ENCODE measurements around the gene MALAT1.
"Not testable (repeated sequence)": the region's sequence is repeated elsewhere in the genome, so short reads cannot be mapped to it uniquely, and the experiment has no call there.

Gene MALAT1

DNA sequence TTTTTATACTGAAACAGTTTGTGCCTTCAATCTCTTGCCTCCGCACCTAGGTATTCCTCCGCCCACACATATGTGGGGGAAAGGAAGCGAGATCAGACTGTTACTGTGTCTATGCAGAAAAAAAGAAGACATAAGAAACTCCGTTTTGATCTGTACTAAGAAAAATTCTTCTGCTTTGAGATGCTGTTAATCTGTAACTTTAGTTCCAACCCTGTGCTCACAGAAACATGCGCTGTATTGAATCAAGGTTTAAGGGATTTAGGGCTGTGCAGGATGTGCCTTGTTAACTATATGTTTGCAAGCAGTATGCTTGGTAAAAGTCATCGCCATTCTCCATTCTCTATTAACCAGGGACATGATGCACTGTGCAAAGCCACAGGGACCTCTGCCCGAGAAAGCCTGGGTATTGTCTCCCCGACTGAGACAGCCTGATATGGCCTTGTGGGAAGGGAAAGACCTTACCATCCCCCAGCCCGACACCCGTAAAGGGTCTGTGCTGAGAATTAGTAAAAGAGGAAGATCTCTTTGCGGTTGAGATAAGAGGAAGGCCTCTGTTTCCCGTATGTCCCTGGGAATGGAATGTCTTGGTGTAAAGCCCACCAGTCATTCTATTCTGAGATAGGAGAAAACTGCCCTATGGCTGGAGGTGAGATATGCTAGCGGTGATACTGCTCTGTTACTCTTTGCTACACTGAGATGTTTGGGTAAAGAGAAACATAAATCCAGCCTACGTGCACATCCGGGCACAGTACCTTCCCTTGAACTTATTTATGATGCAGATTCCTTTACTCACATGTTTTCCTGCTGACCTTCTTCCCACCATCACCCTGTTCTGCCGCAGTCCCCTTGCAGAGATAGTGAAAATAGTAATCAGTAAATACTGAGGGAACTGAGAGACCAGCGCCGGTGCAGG is 24.1 kb downstream of the MALAT1 start:
- DNase-seq = not testable (repeated sequence)

DNA sequence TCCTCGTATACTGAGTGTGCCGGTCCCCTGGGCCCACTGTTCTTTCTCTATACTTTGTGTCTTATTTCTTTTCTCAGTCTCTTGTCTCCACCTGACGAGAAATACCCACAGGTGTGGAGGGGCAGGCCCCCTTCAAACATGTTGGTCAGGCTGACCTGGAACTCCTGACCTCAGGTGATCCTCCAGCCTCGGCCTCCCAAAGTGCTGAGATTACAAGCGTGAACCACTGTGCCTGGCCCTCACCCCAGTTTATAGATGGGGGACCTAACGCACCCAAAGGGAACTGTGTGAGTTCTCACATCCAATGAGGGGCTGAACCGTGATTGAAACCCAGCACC is 24.8 kb downstream of the MALAT1 start:
- not testable (repeated sequence) for DNase-seq

DNA sequence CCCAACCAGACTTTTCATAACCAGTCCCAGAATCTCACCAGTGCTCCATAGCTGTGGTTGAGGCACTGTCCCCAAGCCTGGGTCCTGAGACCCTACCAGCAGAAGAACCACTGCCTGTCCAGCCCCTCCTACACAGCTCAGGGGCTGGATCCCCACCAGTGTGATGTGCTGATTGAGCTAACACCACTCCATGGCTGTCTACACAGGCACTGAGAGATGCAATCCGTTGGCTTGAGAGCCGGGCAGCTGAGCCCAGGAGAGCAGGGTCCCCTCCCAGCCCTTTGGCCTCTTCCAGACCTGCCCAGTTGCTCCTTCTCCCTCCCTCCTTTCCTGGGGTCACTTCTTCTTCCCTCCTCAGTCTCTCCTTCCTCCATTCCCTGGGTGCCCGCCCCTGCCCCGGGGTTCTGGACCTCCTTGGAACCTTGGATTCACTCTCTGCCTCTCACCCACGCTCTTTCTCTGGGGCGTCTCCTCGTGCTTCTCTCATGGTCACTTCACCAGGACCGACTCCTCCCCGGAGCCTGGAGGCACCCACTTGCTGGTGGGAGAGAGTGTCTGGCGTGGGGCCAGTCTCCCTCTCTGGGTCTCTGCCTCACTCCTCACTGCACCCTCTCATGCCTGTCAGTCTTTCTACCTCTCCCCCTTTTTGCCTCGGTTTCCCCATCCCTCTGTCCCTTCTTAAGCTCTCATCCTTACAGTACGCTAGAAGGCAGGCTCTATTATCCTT is 25.3 kb downstream of the MALAT1 start:
- DNase-seq = no peak

DNA sequence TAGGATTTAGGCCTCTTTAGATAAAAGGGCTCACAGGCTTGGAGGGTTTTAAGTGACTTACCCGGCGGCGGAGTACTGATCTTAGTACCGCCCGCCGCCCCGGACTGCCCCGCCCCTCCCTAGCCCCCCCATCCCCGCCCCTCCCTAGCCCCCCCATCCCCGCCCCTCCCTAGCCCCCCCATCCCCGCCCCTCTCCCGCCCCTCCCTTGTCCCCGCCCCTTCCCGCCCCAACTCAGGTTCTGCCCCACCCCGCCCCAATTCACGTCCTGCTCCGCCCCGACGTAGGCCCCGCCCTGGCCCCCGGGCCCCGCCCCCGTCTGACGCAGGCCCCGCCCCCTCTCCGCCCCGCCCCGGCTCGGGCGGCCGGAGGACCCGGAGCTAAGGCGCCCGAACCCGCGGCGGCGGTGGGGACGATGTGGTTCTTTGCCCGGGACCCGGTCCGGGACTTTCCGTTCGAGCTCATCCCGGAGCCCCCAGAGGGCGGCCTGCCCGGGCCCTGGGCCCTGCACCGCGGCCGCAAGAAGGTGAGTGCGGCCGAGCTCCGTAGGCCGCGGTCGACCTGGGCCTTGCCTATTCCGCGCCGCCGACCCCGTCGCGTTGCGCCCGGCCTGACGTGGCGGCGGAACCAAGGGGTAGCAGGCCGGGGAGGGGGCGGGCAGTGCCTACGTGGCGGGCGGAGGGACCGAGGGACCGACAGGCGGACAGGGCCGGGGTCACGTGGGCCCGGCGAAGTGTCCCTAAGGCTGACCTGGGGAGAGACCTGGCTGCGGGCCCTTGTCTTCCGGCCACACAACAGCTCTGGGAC is 26.1 kb downstream of the MALAT1 start, which contains the start of gene SCYL1:
Gene SCYL1 (plus strand): TSS at position 343 of the 805 bp plus-strand sequence. CDS start 71 bp downstream, at position 414.
- DNase-seq = peak; percentile 45

DNA sequence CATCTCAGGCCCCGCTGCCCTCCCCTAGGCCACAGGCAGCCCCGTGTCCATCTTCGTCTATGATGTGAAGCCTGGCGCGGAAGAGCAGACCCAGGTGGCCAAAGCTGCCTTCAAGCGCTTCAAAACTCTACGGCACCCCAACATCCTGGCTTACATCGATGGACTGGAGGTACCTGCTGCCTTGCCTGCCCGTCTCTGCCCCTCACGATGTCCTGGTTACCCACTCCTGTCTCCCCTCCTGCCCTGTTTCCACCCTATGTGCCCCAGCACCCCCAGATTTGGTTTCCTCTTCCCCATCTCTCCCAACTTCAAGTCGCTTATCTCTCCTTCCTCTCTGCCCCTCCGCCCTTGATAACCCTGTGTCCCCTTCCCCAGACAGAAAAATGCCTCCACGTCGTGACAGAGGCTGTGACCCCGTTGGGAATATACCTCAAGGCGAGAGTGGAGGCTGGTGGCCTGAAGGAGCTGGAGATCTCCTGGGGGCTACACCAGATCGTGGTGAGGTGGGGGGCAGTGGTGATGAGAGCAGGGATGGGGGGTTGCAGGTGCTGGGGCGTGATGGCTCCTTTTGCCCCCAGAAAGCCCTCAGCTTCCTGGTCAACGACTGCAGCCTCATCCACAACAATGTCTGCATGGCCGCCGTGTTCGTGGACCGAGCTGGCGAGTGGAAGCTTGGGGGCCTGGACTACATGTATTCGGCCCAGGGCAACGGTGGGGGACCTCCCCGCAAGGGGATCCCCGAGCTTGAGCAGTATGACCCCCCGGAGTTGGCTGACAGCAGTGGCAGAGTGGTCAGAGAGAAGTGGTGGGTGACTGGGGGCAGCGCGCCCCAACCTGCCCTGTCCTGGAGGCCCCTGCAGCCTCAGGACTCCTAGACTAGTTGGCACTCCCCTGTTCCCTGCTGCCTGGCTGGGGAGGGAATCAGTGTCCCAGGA is 27.0 kb downstream of the MALAT1 start:
- DNase-seq = no peak

DNA sequence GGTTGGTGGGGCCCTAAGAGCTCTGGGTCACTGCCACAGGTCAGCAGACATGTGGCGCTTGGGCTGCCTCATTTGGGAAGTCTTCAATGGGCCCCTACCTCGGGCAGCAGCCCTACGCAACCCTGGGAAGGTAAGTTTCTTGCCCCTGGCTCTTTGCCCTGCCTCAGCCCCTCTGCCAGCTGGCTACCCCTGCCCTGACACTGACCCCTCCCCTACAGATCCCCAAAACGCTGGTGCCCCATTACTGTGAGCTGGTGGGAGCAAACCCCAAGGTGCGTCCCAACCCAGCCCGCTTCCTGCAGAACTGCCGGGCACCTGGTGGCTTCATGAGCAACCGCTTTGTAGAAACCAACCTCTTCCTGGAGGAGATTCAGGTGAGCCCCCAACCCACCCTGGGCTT is 27.9 kb downstream of the MALAT1 start:
- no peak for DNase-seq

DNA sequence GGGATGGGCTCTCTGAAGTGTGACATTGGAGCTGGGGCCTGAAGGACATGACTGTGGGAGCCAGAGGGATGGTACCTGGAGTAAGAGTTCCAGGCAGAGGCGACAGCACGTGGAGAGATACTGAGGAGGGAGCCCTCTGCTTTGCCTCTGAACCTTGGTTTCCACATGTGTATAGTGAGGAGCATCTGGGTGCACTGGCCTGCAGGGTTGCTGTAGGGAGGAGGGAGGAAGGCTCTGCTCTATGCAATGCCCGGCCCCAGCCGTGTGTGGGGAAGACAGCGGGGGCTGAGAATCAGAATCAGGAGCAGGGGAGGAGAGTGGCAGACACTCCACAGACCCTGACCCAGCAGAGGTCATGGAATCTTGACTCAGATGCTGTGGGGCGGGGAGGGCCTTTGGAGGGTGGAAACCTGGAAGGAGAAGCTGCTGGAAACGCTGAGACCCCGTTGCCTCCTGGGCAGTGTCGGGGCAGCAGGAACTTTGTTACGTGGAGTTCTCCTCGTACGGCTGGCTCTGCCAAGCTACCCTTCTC is 30.0 kb downstream of the MALAT1 start:
- no peak for DNase-seq

DNA sequence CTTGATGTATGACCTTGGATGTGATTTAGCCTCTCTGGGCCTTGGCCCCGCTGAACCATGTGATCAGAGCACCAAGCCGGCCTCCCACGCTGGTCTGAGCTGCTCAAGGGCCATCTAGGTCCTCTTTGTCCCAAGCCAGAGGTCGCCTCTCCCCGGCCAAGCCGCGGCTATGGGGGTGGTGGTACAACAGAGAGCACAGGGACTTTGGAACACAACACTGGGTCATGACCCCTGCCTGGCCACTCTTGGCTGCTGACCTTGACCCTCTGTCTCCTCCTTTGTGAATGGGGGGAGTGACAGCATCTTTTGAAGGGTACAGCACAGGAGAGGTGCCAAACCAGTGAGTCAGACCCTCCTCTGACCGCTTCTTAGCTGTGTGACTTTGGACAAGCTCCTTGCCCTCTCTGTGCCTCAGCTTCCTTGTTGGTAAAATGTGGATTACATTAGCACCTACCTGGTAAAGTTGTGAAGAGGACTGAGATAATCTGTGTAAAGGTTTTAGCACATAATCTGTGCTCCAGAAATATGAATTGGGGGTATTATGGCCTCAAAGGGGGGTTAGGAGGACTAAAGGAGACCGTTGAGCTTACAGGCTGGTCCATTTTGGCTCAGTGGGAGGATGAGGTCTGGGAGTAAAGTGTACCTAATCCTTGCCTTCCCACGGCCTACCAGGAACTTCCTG is 30.8 kb downstream of the MALAT1 start:
- DNase-seq = no peak

DNA sequence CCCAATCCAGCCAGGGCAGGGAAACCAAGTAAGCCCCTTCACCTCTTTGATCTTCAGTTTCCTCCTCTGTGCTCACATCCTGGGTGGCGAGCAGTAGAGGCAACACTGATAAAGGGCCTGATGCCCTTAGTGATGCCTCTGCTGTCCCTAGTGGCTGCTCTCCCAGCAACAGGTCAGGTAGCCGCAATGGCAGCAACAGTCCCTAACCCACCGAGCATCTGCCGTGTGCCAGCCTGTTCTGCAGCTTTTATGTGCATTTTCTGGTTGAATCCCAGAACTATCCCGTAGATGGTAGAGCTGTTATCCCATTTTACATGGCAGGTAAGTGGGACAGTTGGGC is 31.3 kb downstream of the MALAT1 start:
- DNase-seq = no peak

DNA sequence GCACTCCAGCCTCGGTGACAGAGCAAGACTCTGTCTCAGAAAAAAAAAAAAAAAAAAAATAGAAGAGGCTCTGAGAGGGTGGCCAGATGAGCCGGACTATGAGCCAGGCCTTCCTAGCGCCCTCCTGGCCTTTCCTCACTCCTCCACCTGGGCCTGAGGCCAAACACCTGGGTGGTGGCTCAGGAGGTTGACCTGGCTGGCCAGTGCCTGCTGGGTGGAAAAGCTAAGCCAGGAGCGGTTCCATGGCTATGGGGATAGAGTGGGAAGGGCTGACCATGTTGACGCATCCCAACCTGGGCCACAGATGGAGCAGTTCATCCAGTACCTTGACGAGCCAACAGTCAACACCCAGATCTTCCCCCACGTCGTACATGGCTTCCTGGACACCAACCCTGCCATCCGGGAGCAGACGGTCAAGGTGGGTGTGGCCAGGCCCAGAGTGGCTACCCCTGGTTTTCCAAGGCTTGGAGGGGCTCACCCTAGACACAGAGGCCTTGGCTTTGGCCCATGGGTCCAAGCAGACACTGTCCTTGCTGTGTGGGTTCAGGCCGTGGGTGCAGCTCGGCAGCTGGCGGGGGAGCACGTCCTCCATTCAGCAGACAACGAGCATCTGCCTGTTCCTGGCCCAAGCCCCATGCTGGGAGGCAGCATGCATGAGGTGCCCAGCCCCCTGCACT is 33.7 kb downstream of the MALAT1 start:
- DNase-seq = no peak

DNA sequence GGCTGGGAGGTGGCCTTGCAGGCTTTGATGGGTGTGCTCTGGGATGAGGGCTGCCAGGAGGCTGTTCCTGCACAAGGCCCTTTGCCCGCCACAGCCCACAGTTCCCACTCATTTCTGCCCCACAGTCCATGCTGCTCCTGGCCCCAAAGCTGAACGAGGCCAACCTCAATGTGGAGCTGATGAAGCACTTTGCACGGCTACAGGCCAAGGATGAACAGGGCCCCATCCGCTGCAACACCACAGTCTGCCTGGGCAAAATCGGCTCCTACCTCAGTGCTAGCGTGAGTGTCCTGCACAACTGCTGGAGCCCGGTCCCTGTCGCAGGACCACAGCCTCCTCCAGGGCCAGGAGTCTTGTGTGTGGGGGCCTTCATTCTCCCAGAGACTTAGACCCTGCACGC is 36.3 kb downstream of the MALAT1 start:
- no peak for DNase-seq

DNA sequence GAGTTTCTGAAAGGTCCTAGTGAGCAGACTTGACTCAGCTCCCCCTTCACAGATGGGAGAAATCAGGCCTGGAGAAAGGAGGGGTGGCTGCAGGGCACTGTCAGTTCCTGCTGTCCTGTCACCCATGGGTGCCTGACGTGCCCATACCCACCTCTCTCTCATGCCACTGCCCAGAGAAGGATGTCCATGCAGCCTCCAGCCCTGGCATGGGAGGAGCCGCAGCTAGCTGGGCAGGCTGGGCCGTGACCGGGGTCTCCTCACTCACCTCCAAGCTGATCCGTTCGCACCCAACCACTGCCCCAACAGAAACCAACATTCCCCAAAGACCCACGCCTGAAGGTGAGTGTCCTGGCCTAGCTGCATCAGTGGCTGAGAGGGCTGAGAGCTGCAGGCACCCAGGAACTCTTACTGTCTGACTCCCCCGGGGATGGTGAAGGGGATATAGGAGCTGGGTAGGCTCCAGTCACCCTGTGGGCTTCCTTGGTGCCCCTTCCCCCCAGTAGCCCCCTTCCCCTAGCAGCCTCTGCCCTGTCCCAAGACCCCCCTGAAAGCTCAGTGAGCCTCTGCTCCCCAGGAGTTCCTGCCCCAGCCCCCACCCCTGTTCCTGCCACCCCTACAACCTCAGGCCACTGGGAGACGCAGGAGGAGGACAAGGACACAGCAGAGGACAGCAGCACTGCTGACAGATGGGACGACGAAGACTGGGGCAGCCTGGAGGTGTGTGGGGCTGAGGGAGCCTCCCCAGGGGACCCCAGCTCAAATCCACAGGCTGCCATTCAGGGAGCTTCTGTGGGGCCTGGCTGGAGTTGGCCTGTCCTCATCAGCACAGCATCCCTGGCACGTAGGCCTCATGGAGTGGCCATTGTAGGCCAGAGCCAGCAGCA is 37.8 kb downstream of the MALAT1 start:
- no peak for DNase-seq

DNA sequence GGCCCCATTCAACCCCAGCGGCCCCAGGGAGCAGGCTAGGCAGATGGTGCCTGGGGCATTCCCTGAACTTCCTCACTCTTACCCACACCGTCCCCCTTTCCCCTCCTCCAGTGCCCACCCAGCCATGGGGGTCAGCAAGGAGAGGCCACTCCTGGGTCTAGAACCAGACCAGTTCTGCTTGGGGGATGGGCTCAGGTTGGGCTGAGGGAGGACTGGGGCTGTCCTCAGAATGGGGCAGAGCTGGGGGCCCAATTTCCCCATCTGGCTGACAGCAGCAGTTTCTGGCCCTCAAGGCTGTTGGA is 38.4 kb downstream of the MALAT1 start:
- DNase-seq = no peak

DNA sequence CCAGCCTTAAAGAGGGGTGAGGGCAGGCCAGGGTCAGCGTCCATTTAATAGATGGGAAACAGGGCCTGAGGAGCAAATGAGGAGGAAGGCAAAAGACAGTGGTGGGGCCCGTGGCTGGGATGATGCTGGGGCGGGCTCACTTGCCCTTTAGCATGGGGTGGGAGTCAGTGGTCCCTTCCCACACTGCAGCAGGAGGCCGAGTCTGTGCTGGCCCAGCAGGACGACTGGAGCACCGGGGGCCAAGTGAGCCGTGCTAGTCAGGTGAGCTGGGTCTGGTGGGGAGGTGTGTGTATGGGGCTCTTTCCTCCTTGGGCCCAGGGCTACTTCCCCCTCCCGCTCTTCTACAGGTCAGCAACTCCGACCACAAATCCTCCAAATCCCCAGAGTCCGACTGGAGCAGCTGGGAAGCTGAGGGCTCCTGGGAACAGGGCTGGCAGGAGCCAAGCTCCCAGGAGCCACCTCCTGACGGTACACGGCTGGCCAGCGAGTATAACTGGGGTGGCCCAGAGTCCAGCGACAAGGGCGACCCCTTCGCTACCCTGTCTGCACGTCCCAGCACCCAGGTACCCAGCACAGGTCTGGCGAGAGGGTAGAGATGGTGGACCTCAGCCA is 38.9 kb downstream of the MALAT1 start:
- no peak for DNase-seq

DNA sequence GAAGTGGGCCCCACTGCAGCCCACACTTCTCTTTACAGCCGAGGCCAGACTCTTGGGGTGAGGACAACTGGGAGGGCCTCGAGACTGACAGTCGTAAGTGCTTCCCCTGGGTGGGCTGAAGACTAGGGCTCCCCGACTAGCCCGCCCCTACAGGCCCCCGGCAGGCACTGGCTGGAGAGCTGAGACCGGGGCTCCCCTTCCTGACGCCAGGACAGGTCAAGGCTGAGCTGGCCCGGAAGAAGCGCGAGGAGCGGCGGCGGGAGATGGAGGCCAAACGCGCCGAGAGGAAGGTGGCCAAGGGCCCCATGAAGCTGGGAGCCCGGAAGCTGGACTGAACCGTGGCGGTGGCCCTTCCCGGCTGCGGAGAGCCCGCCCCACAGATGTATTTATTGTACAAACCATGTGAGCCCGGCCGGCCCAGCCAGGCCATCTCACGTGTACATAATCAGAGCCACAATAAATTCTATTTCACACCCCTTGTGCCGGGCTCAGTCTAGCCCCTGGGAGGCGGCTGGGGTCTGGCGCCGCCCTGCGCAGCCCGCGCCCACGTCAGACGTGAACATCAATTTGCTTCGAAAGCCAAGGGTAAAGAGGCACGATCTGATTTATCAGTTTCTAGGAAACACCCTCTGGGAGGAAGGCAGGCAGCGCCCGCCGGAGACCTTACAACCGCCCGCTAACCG is 39.5 kb downstream of the MALAT1 start:
- DNase-seq = no peak

DNA sequence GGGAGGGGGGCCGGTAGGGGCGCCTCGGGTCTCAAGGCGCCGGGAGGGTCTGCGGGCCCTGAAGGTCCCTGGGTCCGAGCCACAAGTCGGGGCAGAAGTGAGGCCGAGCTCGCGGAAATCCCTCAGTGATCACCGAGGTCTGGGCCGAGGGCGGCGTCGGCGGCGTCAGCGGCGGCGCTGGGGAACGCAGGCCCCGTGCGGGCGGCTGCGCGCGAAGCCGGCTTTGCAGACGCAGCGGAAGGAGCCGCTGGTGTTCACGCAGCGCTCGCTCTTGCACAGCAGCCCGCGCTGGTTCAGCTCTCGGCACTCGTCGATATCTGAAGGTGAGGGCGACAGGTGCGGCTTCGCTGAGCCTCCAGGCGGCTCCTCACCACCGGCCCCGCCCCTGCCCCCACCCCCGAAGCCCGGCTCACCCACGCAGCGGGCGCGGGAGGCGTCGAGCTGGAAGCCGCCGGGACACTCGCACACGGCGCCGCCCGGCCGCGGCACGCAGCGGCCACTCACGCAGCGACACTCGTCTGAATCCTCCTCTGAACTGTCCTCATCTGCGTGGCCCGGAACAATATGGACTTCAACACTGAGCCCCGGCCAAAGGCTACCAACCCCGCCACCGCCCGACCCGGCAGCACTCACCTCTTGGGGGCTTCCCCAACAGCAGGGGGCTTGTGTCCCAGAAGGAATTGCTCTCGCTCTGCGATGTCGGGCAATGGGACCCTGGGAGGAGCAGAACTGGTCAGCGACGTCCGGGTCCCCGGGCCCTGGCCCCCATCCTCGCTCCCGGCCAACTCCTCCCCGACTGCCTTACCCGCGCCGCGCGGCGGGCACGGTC is 40.3 kb downstream of the MALAT1 start:
- peak; percentile 50 for DNase-seq

DNA sequence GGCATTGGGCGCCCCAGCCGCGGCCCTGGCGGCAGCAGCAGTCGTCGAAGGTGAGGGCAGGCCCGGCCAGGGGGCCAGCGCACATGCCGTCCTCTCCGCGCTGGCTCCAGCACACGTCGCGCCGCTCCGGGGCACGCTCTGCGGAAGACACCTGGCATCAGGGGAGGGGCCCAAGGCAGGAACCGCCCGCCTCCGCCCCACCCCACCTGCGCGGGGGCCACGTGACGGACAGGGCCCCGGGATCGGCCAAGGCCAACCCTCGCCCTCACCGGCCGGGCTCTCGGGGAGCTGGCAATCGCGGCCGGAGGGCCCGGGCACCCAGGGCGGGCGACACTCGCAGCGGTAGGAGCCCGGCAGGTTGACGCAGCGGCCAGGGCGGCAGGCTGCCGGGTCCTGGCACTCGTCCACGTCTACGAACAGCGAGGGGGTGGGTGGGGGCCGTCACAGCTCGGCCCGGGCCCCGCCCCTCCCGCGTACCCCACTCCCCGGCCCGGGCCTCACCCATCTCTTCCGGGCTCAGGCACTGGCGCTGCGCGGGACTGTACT is 41.0 kb downstream of the MALAT1 start:
- peak; percentile 80 for DNase-seq
